Measurements from ENCODE around the gene PIK3C2B. TPM values are rescaled to one million over a fixed set of nuclear protein-coding genes. Genes with fewer than 3 reads are reported as not detected.
"Not testable (repeated sequence)": the region's sequence is repeated elsewhere in the genome, so short reads cannot be mapped to it uniquely, and the experiment has no call there.

PIK3C2B gene
- total RNA-seq, 2 donors from 2014 or later: 43.1 to 54.5 TPM

GRCh38 chr1:204486513-204487255, 7.9 kb downstream of the PIK3C2B start:
- H3K27me3 Mint-ChIP-seq (ENCODE audit: low read depth); DNase-seq; H3K9me3 Mint-ChIP-seq; H3K4me3 Mint-ChIP-seq; H3K36me3 Mint-ChIP-seq (ENCODE audit: insufficient read depth in 2 of 2); H3K27ac Mint-ChIP-seq; ATAC-seq (replicated peaks in 1 of 2): not testable (repeated sequence)
- peaks cover 46% of the 10 kb centered on the region for H3K4me1 Mint-ChIP-seq (ENCODE audit: low read depth)

GRCh38 chr1:204483791-204484190, 10.8 kb downstream of the PIK3C2B start:
- Mint-ChIP-seq H3K27ac (no peak overlapping the region), H3K36me3 (ENCODE audit: insufficient read depth in 2 of 2) (peaks cover 0 to 1% of the 10 kb centered on the region in 2 donors), H3K4me3 (no peak overlapping the region), H3K27me3 (ENCODE audit: low read depth) (no peaks in the 10 kb centered on the region), H3K9me3 (peaks cover 0 to 2% of the 10 kb centered on the region in 2 donors), H3K4me1 (ENCODE audit: low read depth) (peaks cover 51% of the 10 kb centered on the region)
- DNase-seq: no peak
- no peak for ATAC-seq (replicated peaks in 1 of 2)

- H3K27me3 Mint-ChIP-seq (ENCODE audit: low read depth): no peaks in the 10 kb centered on the region
- no peaks in the 10 kb centered on the region for H3K9me3 Mint-ChIP-seq
- H3K4me1 Mint-ChIP-seq (ENCODE audit: low read depth): peaks cover 55% of the 10 kb centered on the region
- peak; percentile 29 to 38 for ATAC-seq (replicated peaks in 1 of 2)
- peaks cover 0 to 1% of the 10 kb centered on the region in 2 donors for H3K36me3 Mint-ChIP-seq (ENCODE audit: insufficient read depth in 2 of 2)
- no peak overlapping the region for H3K4me3 Mint-ChIP-seq
- H3K27ac Mint-ChIP-seq: no peak overlapping the region
- DNase-seq: no peak
These were observed 14.1 kb downstream of the PIK3C2B start for GRCh38 chr1:204480515-204480914.

- Mint-ChIP-seq H3K4me3 (no peak overlapping the region), H3K9me3 (no peaks in the 10 kb centered on the region), H3K36me3 (ENCODE audit: insufficient read depth in 2 of 2) (peaks cover under 1 to 1% of the 10 kb centered on the region in 2 donors), H3K27ac (peak overlapping the region; percentile 14), H3K4me1 (ENCODE audit: low read depth) (peaks cover 51% of the 10 kb centered on the region), H3K27me3 (ENCODE audit: low read depth) (no peaks in the 10 kb centered on the region)
- DNase-seq (no peak), ATAC-seq (replicated peaks in 1 of 2) (no peak)
These were observed 15.0 kb downstream of the PIK3C2B start for GRCh38 chr1:204479387-204480136.

- peaks cover 1 to 3% of the 10 kb centered on the region in 2 donors for H3K36me3 Mint-ChIP-seq (ENCODE audit: insufficient read depth in 2 of 2)
These were observed 15.7 kb downstream of the PIK3C2B start for GRCh38 chr1:204478921-204479320.

GRCh38 chr1:204478172-204478899, 16.3 kb downstream of the PIK3C2B start:
- peaks cover 51% of the 10 kb centered on the region for H3K4me1 Mint-ChIP-seq (ENCODE audit: low read depth)
- H3K27ac Mint-ChIP-seq: no peak overlapping the region
- ATAC-seq (replicated peaks in 1 of 2): no peak

More at GRCh38 chr1:204478921-204479320, 15.7 kb downstream of the PIK3C2B start:
- no peak overlapping the region for H3K27ac Mint-ChIP-seq
- H3K4me1 Mint-ChIP-seq (ENCODE audit: low read depth): peaks cover 51% of the 10 kb centered on the region
- ATAC-seq (replicated peaks in 1 of 2): no peak
- no peak overlapping the region for H3K4me3 Mint-ChIP-seq
- H3K27me3 Mint-ChIP-seq (ENCODE audit: low read depth): no peaks in the 10 kb centered on the region
- no peak for DNase-seq
- no peaks in the 10 kb centered on the region for H3K9me3 Mint-ChIP-seq

GRCh38 chr1:204477036-204477740, 17.4 kb downstream of the PIK3C2B start:
- no peaks in the 10 kb centered on the region for H3K27me3 Mint-ChIP-seq (ENCODE audit: low read depth)
- peaks cover 44% of the 10 kb centered on the region for H3K4me1 Mint-ChIP-seq (ENCODE audit: low read depth)
- H3K4me3 Mint-ChIP-seq: no peak overlapping the region
- DNase-seq: no peak
- H3K27ac Mint-ChIP-seq: no peak overlapping the region
- H3K36me3 Mint-ChIP-seq (ENCODE audit: insufficient read depth in 2 of 2): peaks cover 0 to 3% of the 10 kb centered on the region in 2 donors
- no peaks in the 10 kb centered on the region for H3K9me3 Mint-ChIP-seq
- ATAC-seq (replicated peaks in 1 of 2): peak in 1 of 2 donors; percentile 11

More at GRCh38 chr1:204478172-204478899, 16.3 kb downstream of the PIK3C2B start:
- no peak for DNase-seq
- Mint-ChIP-seq H3K9me3 (no peaks in the 10 kb centered on the region), H3K27me3 (ENCODE audit: low read depth) (no peaks in the 10 kb centered on the region), H3K36me3 (ENCODE audit: insufficient read depth in 2 of 2) (peaks cover under 1 to 3% of the 10 kb centered on the region in 2 donors), H3K4me3 (no peak overlapping the region)

GRCh38 chr1:204476563-204476962, 18.0 kb downstream of the PIK3C2B start:
- ATAC-seq (replicated peaks in 1 of 2): no peak
- no peak overlapping the region for H3K27ac Mint-ChIP-seq
- no peak for DNase-seq
- H3K36me3 Mint-ChIP-seq (ENCODE audit: insufficient read depth in 2 of 2): peaks cover 0 to 3% of the 10 kb centered on the region in 2 donors
- no peaks in the 10 kb centered on the region for H3K27me3 Mint-ChIP-seq (ENCODE audit: low read depth)
- H3K4me1 Mint-ChIP-seq (ENCODE audit: low read depth): peaks cover 42% of the 10 kb centered on the region
- H3K9me3 Mint-ChIP-seq: no peaks in the 10 kb centered on the region
- H3K4me3 Mint-ChIP-seq: no peak overlapping the region

- peaks cover 35% of the 10 kb centered on the region for H3K4me1 Mint-ChIP-seq (ENCODE audit: low read depth)
- no peaks in the 10 kb centered on the region for H3K27me3 Mint-ChIP-seq (ENCODE audit: low read depth)
- H3K27ac Mint-ChIP-seq: no peak overlapping the region
- H3K9me3 Mint-ChIP-seq: no peaks in the 10 kb centered on the region
- H3K4me3 Mint-ChIP-seq: no peak overlapping the region
- ATAC-seq (replicated peaks in 1 of 2) (no peak), DNase-seq (no peak)
- H3K36me3 Mint-ChIP-seq (ENCODE audit: insufficient read depth in 2 of 2): peaks cover 0 to 3% of the 10 kb centered on the region in 2 donors
These were observed 18.8 kb downstream of the PIK3C2B start for GRCh38 chr1:204475656-204476432.

- no peak overlapping the region for H3K4me3 Mint-ChIP-seq
- no peaks in the 10 kb centered on the region for H3K9me3 Mint-ChIP-seq
- H3K27me3 Mint-ChIP-seq (ENCODE audit: low read depth): no peaks in the 10 kb centered on the region
- H3K36me3 Mint-ChIP-seq (ENCODE audit: insufficient read depth in 2 of 2): peaks cover 0 to 3% of the 10 kb centered on the region in 2 donors
- no peak overlapping the region for H3K27ac Mint-ChIP-seq
- H3K4me1 Mint-ChIP-seq (ENCODE audit: low read depth): peaks cover 18% of the 10 kb centered on the region
- no peak for ATAC-seq (replicated peaks in 1 of 2)
- DNase-seq: no peak
These were observed 21.1 kb downstream of the PIK3C2B start for GRCh38 chr1:204473400-204473965.

GRCh38 chr1:204472660-204473059, 21.9 kb downstream of the PIK3C2B start:
- no peak overlapping the region for H3K27ac Mint-ChIP-seq
- no peaks in the 10 kb centered on the region for H3K9me3 Mint-ChIP-seq
- H3K4me1 Mint-ChIP-seq (ENCODE audit: low read depth): peaks cover 11% of the 10 kb centered on the region
- H3K36me3 Mint-ChIP-seq (ENCODE audit: insufficient read depth in 2 of 2): peaks cover 1 to 7% of the 10 kb centered on the region in 2 donors
- no peak for DNase-seq
- H3K27me3 Mint-ChIP-seq (ENCODE audit: low read depth): no peaks in the 10 kb centered on the region
- no peak for ATAC-seq (replicated peaks in 1 of 2)
- H3K4me3 Mint-ChIP-seq: no peak overlapping the region

- Mint-ChIP-seq H3K4me1 (ENCODE audit: low read depth) (peaks cover 6% of the 10 kb centered on the region), H3K4me3 (no peak overlapping the region), H3K27me3 (ENCODE audit: low read depth) (no peaks in the 10 kb centered on the region), H3K36me3 (ENCODE audit: insufficient read depth in 2 of 2) (peaks cover 1 to 7% of the 10 kb centered on the region in 2 donors), H3K27ac (no peak overlapping the region), H3K9me3 (no peaks in the 10 kb centered on the region)
- ATAC-seq (replicated peaks in 1 of 2): no peak
- DNase-seq: no peak
These were observed 22.9 kb downstream of the PIK3C2B start for GRCh38 chr1:204471687-204472086.
